Effector memory CD8-positive, alpha-beta T cell (primary cell): Measurements from ENCODE around the gene TNFSF8.

ENCODE experiments used
- ATAC-seq: fragments of 150-1000 bp; cut with Tn5 transposase; replicated peaks from 2 replicates; pipeline ENCODE4 v1.10.0; 2021; ENCODE audit warnings: mild to moderate bottlenecking, moderate library complexity
- DNase-seq, 3 experiments: peaks; one replicate each; pipeline ENCODE4 v3.0.0; 2021
- H3K27ac Mint-ChIP-seq, 2 donors: one replicate each; pipeline ENCODE4 v1.8.0; 2022; ENCODE audit warnings: mild to moderate bottlenecking in 2 of 2, mixed read lengths in 2 of 2, moderate library complexity in 2 of 2
- H3K27me3 Mint-ChIP-seq, 2 donors: one replicate each; pipeline ENCODE4 v1.8.0; 2022; ENCODE audit warnings: mixed read lengths in 2 of 2
- H3K36me3 Mint-ChIP-seq: one replicate; pipeline ENCODE4 v1.8.0; 2022; ENCODE audit warnings: mild to moderate bottlenecking, moderate library complexity, mixed read lengths; ENCODE audit not compliant: insufficient read depth
- H3K4me1 Mint-ChIP-seq, 2 donors: one replicate each; pipeline ENCODE4 v1.8.0; 2022; ENCODE audit warnings: low read depth in 2 of 2, mixed read lengths in 2 of 2
- H3K4me3 Mint-ChIP-seq, 2 donors: one replicate each; pipeline ENCODE4 v1.8.0; 2022; ENCODE audit warnings: mild to moderate bottlenecking in 2 of 2, mixed read lengths in 2 of 2, moderate library complexity in 2 of 2
- H3K9me3 Mint-ChIP-seq, 2 donors: one replicate each; pipeline ENCODE4 v1.8.0; 2022; ENCODE audit warnings: mixed read lengths in 2 of 2
- total RNA-seq, 9 experiments: gene quantifications; one replicate each; lab custom pipeline; 2026; lab: John Stamatoyannopoulos, UW

Gene TNFSF8, protein sequence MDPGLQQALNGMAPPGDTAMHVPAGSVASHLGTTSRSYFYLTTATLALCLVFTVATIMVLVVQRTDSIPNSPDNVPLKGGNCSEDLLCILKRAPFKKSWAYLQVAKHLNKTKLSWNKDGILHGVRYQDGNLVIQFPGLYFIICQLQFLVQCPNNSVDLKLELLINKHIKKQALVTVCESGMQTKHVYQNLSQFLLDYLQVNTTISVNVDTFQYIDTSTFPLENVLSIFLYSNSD
- 37.2 to 590 (median 146) reads per million in 9 experiments for total RNA-seq

DNA sequence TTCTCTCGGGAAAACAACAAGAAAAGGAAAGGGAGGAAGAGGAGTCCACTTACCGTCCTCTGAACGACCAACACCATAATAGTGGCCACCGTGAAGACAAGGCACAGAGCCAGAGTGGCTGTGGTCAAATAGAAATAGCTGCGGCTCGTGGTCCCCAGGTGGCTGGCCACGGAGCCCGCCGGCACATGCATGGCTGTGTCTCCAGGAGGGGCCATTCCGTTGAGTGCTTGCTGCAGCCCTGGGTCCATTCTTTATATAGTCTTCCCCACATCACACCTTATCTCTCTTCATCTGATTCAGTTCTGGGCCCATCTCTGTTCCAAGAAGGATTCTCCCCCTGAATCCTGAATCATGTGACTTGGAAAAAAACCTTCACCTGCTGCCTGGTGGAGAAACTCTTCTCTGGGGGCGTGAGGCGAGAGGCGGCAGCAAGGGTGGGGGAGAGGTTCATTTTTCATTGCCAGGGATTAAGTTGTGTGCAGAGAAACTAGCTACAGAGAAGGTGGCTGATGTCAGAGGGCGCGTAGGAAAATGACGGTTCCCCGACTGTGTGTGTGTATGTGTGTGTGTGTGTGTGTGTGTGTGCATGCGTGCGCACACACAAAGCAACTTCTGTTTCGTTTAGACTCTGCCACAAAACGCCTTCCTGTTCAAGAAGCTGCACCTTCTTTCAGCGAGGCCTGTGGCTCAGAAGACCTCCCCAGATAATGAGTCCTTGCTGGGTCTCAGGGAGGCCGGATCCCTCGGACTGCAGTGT is at the start of gene TNFSF8:
Gene TNFSF8, minus strand, starts transcription at position 536 of the 757 bp plus-strand sequence. Its CDS starts 288 bp downstream, at position 248.
- H3K4me1 Mint-ChIP-seq: peaks cover 29 to 50% of the 10 kb centered on the region in 2 donors
- H3K27ac Mint-ChIP-seq: peak within 1 kb of the TSS; percentile 90 to 95
- peak; percentile 46 to 65 (median 49) for DNase-seq
- no peaks in the 10 kb centered on the region for H3K9me3 Mint-ChIP-seq
- peak within 1 kb of the TSS; percentile 91 to 94 for H3K4me3 Mint-ChIP-seq
- H3K36me3 Mint-ChIP-seq: peaks cover 11% of the 10 kb centered on the region
- no peaks in the 10 kb centered on the region for H3K27me3 Mint-ChIP-seq
- peak; percentile 71 for ATAC-seq

DNA sequence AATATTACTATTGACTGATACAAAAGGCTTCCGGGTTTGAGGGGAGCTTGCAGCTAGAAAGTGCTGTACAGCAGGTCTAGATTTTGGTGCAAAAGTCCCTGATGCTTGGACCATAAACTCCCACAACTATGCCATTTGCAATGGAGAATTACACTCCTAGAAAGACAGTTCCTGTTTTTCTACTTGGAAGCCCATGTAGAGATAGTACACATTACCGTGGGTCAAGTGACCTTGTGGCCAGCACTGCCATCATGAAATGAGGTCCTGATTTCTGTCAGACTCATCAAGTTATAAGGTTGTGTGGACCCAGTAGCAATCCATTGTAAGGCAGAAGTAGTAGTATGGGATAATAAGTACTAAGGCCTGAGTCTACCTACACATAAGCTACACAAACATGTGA is 42.8 kb upstream of the TNFSF8 start:
- ATAC-seq: no peak

DNA sequence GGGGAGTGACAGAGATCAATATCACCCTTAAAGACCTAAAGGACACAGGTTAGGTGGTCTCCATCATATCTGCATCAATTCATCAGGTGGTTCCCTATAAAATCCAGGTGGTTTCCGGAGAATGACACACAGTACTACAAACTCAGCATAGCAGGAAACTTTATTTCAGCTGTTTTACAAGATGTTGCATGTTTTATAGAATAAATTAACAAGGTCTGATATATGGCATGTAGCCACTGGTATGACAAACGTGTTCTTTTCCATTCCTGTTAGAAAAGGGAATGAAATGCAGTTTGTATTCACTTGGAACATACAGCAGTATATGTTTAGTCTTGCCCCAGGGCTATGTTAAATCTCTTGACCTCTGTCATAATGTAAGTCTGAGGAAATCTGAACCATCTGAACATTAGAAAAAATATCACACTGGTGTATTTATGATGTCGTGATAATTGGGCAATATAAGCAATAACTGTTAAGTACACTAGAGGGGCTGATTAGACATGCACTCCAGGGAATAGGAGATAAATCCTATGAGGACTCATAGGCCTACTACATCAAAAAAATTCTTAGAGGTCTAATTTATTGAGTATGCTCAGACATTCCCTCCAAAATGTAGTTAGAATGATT is 42.2 kb upstream of the TNFSF8 start:
- Mint-ChIP-seq H3K27me3 (no peaks in the 10 kb centered on the region), H3K27ac (no peak overlapping the region), H3K9me3 (no peaks in the 10 kb centered on the region), H3K4me1 (no peaks in the 10 kb centered on the region), H3K4me3 (no peak overlapping the region), H3K36me3 (no peaks in the 10 kb centered on the region)
- ATAC-seq (no peak), DNase-seq (no peak)

More for the DNA sequence above, 42.8 kb upstream of the TNFSF8 start:
- Mint-ChIP-seq H3K4me1 (no peaks in the 10 kb centered on the region), H3K9me3 (no peaks in the 10 kb centered on the region), H3K27me3 (no peaks in the 10 kb centered on the region), H3K27ac (no peak overlapping the region), H3K36me3 (no peaks in the 10 kb centered on the region), H3K4me3 (no peak overlapping the region)
- DNase-seq: no peak

DNA sequence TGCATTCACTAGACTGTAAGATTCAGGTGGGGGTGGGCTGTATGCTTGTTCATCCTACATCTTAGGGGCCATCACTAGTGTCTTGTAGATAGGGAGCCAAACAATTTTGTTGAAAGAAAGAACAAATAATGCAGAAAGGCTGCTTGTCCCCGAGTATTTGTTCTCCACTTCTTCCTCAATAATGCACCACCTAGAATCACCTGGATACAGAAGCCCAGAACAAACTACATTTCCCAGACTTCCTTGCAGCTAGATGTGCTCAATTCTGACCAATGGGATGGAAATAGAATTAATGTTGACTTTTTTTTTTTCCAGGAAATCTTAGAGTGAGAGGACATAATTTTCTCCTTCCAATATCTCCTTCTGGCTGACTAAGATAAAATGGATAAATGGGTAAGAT is 38.9 kb upstream of the TNFSF8 start:
- no peaks in the 10 kb centered on the region for H3K4me1 Mint-ChIP-seq
- H3K27ac Mint-ChIP-seq: no peak overlapping the region
- H3K4me3 Mint-ChIP-seq: no peak overlapping the region
- no peaks in the 10 kb centered on the region for H3K27me3 Mint-ChIP-seq
- ATAC-seq (no peak), DNase-seq (no peak)
- no peaks in the 10 kb centered on the region for H3K36me3 Mint-ChIP-seq
- H3K9me3 Mint-ChIP-seq: no peaks in the 10 kb centered on the region

DNA sequence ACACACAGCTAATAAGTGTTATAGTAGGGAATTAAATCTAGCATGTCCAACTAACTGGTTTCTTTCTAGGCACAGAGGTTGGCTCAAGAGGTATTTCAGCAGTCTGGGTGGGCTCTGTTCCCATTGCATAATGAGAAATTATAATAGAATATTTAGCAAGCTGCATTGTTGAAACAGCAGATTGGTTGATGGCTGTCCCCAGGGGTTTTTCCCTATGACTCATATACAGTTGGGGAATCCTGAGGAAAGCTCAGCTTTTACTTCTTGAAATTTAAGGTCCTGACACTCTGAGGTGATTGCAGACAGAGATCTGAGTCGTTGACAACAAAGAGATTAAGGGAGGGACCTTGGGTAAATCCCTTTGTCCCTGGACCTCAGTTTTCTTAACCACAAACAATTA is 38.3 kb upstream of the TNFSF8 start:
- no peaks in the 10 kb centered on the region for H3K4me1 Mint-ChIP-seq
- no peaks in the 10 kb centered on the region for H3K36me3 Mint-ChIP-seq
- no peaks in the 10 kb centered on the region for H3K27me3 Mint-ChIP-seq
- H3K27ac Mint-ChIP-seq: peak overlapping the region in 1 of 2 donors; percentile 14
- ATAC-seq (no peak), DNase-seq (no peak)
- H3K9me3 Mint-ChIP-seq: no peaks in the 10 kb centered on the region
- no peak overlapping the region for H3K4me3 Mint-ChIP-seq

DNA sequence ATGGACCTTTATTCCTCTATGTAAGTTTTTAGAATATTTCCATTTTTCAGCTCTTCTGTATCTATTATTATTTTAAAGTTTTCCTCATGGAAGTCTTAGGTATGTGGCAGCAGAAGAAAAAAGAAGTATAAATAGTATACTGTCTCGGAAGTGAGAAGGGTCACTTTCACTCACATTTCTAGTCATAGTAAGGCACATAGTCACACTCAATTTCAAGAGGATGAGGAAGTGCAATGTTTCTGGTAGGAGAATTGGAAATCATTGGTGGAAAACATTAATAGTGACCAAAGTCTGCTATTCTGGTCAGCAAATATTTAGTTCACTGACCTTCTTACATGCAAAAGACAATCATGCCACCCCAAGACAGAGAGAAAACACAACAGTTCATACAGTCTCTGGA is 35.2 kb upstream of the TNFSF8 start:
- H3K9me3 Mint-ChIP-seq: peaks cover 1 to 8% of the 10 kb centered on the region in 2 donors
- H3K27me3 Mint-ChIP-seq: no peaks in the 10 kb centered on the region
- ATAC-seq (no peak), DNase-seq (no peak)
- no peaks in the 10 kb centered on the region for H3K36me3 Mint-ChIP-seq
- H3K27ac Mint-ChIP-seq: no peak overlapping the region
- no peak overlapping the region for H3K4me3 Mint-ChIP-seq
- no peaks in the 10 kb centered on the region for H3K4me1 Mint-ChIP-seq

DNA sequence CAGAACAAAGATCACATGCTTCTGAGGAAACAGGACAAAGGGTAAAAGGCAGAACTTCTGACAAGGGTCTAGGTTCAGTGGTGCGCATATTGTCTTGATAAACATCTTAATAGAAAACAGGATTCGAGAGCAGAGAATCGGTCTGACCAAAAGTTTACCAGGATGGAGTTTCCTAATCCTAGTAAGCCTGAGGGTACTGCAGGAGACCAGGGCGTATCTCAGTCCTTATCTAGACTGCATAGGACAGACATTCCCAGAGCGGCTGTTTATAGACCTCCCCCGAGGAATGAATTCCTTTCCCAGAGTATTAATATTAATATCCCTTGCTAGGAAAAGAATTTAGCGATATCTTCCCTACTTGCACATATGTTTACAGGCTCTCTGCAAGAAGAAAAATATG is 32.4 kb upstream of the TNFSF8 start:
- H3K4me3 Mint-ChIP-seq: no peak overlapping the region

DNA sequence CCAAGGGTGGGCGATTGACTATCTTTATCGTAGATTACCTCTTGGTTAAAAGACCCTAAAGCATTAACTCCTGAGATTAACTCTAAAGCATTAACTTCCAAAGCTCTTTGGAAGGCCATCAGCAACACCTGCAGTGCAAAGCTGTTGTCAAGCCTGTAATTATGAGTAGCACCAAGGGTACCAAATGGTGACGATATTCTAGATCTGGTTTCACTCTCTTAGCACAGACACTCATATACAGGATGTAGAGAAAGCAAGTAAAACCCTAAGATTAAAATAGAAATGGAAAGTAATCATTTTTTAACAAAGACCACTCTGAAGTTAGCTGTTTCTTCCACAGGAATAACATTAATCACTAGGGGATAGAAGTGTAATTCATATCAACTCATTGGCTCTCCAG is 29.9 kb upstream of the TNFSF8 start:
- peaks cover 0 to 10% of the 10 kb centered on the region in 2 donors for H3K27me3 Mint-ChIP-seq
- no peak overlapping the region for H3K27ac Mint-ChIP-seq
- H3K36me3 Mint-ChIP-seq: no peaks in the 10 kb centered on the region
- no peak for DNase-seq
- no peak overlapping the region for H3K4me3 Mint-ChIP-seq
- no peak for ATAC-seq
- H3K4me1 Mint-ChIP-seq: peaks cover 10 to 11% of the 10 kb centered on the region in 2 donors
- peaks cover 4 to 19% of the 10 kb centered on the region in 2 donors for H3K9me3 Mint-ChIP-seq

More for the DNA sequence above, 32.4 kb upstream of the TNFSF8 start:
- ATAC-seq (no peak), DNase-seq (no peak)
- peaks cover 4% of the 10 kb centered on the region in 2 donors for H3K4me1 Mint-ChIP-seq
- no peak overlapping the region for H3K27ac Mint-ChIP-seq
- no peaks in the 10 kb centered on the region for H3K36me3 Mint-ChIP-seq
- no peaks in the 10 kb centered on the region for H3K27me3 Mint-ChIP-seq
- peaks cover 4 to 19% of the 10 kb centered on the region in 2 donors for H3K9me3 Mint-ChIP-seq

DNA sequence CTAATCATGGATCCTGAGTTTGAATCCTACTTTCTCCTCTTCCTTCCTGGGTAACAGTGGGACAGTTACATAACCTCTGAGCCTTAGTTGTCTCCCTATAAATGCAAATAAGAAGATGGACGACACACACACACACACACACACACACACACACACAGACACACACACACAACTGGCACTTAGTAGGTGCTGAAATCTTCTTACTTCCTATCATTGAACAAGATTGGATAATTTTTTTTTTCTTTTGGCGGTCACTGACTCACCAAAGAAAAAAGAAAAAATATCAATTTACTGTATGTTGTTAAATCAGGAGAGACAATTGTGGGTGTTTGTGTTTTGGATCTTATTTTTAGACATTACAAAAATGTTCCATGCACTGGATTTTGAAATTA is 28.4 kb upstream of the TNFSF8 start:
- H3K9me3 Mint-ChIP-seq: peaks cover 4 to 19% of the 10 kb centered on the region in 2 donors
- ATAC-seq: no peak

DNA sequence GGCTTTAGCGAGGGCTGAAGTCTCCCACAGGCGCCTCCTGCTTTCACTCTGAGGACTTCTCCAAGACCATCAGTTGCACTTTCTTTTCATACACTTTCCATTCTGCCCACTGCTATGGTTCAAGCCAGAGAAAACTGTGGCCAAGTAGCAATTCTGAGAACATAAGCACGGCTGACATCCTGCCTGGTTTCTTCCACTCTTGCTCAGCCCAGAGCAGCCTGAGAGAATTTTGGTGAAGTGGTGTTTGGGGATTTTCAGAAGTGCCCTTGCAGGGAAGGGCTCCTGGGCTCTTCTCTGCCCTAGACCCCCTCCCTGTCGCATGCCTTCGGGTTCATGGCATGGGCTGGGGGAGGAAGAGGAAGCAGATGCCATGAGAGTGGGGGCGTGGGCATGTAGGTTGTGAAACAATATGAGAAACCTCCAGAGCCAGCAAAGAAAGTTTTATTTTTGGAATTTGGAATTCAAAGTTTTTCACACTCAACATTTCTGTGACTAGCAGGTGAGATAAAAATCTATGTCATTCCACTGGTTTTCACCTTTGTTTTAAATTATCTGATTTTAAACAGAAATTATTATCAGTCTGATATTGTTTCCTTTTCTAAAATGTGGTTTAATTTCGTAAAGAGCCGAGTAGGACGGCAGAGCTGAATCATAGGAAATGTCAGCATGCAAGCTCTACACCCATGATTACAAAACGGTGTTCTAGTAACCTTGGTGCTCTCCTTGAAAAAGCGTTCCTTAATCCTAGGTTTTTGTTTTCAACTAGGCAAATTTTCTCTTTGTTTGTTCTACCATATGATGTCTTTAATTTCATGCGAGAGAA is 27.8 kb upstream of the TNFSF8 start:
- Mint-ChIP-seq H3K4me1 (peaks cover 10 to 11% of the 10 kb centered on the region in 2 donors), H3K9me3 (peaks cover 4 to 19% of the 10 kb centered on the region in 2 donors), H3K27me3 (peaks cover 0 to 11% of the 10 kb centered on the region in 2 donors), H3K4me3 (peak overlapping the region; percentile 60 to 67), H3K27ac (peak overlapping the region; percentile 39 to 53), H3K36me3 (no peaks in the 10 kb centered on the region)
- ATAC-seq: peak; percentile 63
- DNase-seq: no peak

More for the DNA sequence above, 28.4 kb upstream of the TNFSF8 start:
- Mint-ChIP-seq H3K27me3 (peaks cover 0 to 11% of the 10 kb centered on the region in 2 donors), H3K4me1 (peaks cover 10 to 11% of the 10 kb centered on the region in 2 donors), H3K36me3 (no peaks in the 10 kb centered on the region), H3K4me3 (peak overlapping the region in 1 of 2 donors; percentile 67), H3K27ac (peak overlapping the region in 1 of 2 donors; percentile 53)
- no peak for DNase-seq

DNA sequence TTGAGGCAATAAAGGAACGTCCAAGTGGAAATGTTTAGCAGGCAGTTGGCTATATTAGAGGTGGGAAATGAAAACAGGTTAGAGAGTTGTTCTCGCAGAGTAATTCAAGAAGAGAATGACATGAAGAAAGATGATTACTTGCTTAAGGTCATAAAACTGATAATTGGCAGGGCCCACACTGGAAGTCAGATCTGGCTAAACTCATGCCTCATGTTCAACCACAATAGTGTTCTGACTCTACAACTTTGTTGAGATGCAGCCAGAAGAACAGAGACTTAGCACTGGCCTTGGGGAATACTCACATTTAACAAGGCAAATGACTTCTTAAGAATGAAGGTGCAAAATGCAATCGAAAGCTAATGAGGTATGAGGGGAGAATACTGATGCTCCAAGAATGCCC is 27.2 kb upstream of the TNFSF8 start:
- DNase-seq (no peak), ATAC-seq (no peak)
- peak overlapping the region in 1 of 2 donors; percentile 67 for H3K4me3 Mint-ChIP-seq
- peaks cover 4 to 19% of the 10 kb centered on the region in 2 donors for H3K9me3 Mint-ChIP-seq
- H3K4me1 Mint-ChIP-seq: peaks cover 10 to 11% of the 10 kb centered on the region in 2 donors
- no peaks in the 10 kb centered on the region for H3K36me3 Mint-ChIP-seq
- H3K27ac Mint-ChIP-seq: peak overlapping the region in 1 of 2 donors; percentile 53
- H3K27me3 Mint-ChIP-seq: peaks cover 0 to 11% of the 10 kb centered on the region in 2 donors

DNA sequence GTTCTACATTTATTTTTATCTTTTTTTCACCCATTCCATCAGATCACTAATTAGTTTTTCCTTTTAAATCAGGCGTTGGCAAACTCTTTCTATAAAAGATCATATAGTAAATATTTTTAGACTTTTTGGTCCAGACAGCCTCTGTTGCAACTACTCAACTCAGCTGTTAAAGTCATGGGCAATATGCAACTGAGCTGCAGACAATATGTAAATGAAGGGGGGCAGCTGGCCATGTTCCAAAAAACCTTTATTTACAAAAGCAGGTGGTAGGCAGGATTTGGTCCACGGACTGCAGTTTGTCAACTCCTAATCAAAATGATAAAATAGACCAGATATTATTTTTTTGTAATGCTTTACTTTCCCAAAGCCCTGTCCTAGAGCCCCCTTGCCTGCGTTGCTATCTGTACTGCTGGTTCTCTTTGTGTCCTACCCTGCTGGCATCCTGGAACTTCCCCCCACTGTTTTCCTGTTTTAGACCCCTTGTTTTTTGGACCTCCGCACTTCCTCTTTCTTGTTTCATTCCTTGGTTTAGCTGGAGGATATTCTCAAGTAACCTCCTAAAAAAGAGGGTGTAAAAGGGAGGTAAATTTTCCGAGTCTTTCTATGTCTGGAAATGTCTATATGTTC is 24.7 kb upstream of the TNFSF8 start:
- Mint-ChIP-seq H3K36me3 (peaks cover 2% of the 10 kb centered on the region), H3K9me3 (peaks cover 3 to 11% of the 10 kb centered on the region in 2 donors), H3K4me1 (peaks cover 10 to 11% of the 10 kb centered on the region in 2 donors), H3K27me3 (peaks cover 9 to 11% of the 10 kb centered on the region in 2 donors), H3K27ac (no peak overlapping the region), H3K4me3 (no peak overlapping the region)
- ATAC-seq (no peak), DNase-seq (no peak)
